Measurements from ENCODE around the gene ATP8A2.

GRCh38 chr13:25401958-25402357, 30.2 kb downstream of the ATP8A2 start:
- TF ChIP-seq, protein P1, sequence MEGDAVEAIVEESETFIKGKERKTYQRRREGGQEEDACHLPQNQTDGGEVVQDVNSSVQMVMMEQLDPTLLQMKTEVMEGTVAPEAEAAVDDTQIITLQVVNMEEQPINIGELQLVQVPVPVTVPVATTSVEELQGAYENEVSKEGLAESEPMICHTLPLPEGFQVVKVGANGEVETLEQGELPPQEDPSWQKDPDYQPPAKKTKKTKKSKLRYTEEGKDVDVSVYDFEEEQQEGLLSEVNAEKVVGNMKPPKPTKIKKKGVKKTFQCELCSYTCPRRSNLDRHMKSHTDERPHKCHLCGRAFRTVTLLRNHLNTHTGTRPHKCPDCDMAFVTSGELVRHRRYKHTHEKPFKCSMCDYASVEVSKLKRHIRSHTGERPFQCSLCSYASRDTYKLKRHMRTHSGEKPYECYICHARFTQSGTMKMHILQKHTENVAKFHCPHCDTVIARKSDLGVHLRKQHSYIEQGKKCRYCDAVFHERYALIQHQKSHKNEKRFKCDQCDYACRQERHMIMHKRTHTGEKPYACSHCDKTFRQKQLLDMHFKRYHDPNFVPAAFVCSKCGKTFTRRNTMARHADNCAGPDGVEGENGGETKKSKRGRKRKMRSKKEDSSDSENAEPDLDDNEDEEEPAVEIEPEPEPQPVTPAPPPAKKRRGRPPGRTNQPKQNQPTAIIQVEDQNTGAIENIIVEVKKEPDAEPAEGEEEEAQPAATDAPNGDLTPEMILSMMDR (IDR thresholded peaks at IDR 0.05) = no peak
- no peak for TF ChIP-seq EP300 (IDR thresholded peaks at IDR 0.05)

Measured in upper lobe of left lung (tissue), 4 donors.